HG02759 (cell line): Measurements from ENCODE around the gene DHRS7B.
"Not testable (repeated sequence)": the region's sequence is repeated elsewhere in the genome, so short reads cannot be mapped to it uniquely, and the experiment has no call there.

Experiments
- ATAC-seq: cut with Tn5 transposase; IDR thresholded peaks from one replicate; pipeline ENCODE4 v1.9.1; 2021; ENCODE audit warnings: mild to moderate bottlenecking, moderate library complexity; ENCODE audit not compliant: unreplicated experiment

The DHRS7B gene

GRCh38 chr17:21126645-21127508 lies at the start of gene DHRS7B:
DHRS7B (plus strand) TSS chr17:21126964; CDS start chr17:21126972, 8 bp downstream.
- peak; percentile 97 for ATAC-seq

- ATAC-seq: no peak
Measured at GRCh38 chr17:21077281-21077680, 49.5 kb upstream of the DHRS7B start.

- ATAC-seq: no peak
Measured at GRCh38 chr17:21078016-21078780, 48.6 kb upstream of the DHRS7B start.

- no peak for ATAC-seq
Measured at GRCh38 chr17:21079196-21079595, 47.6 kb upstream of the DHRS7B start.

- no peak for ATAC-seq
Measured at GRCh38 chr17:21082001-21082436, 44.7 kb upstream of the DHRS7B start.

GRCh38 chr17:21085280-21085679 lies 41.5 kb upstream of the DHRS7B start:
- ATAC-seq: not testable (repeated sequence)

GRCh38 chr17:21085707-21086106 lies 41.1 kb upstream of the DHRS7B start:
- no peak for ATAC-seq

GRCh38 chr17:21089145-21089544 lies 37.6 kb upstream of the DHRS7B start:
- ATAC-seq: no peak

- ATAC-seq: peak; percentile 56
Measured at GRCh38 chr17:21089933-21090901, 36.5 kb upstream of the DHRS7B start.

- ATAC-seq: no peak
Measured at GRCh38 chr17:21090902-21091618, 35.7 kb upstream of the DHRS7B start.

GRCh38 chr17:21094298-21094704 lies 32.5 kb upstream of the DHRS7B start:
- no peak for ATAC-seq

- no peak for ATAC-seq
Measured at GRCh38 chr17:21095735-21096134, 31.0 kb upstream of the DHRS7B start.

GRCh38 chr17:21096874-21097273 lies 29.9 kb upstream of the DHRS7B start:
- ATAC-seq: no peak

GRCh38 chr17:21098934-21099689 lies 27.7 kb upstream of the DHRS7B start:
- ATAC-seq: peak; percentile 96

- no peak for ATAC-seq
Measured at GRCh38 chr17:21100636-21101035, 26.1 kb upstream of the DHRS7B start.

GRCh38 chr17:21104608-21105007 lies 22.2 kb upstream of the DHRS7B start:
- ATAC-seq: no peak

GRCh38 chr17:21105064-21105894 lies 21.5 kb upstream of the DHRS7B start:
- no peak for ATAC-seq

GRCh38 chr17:21106316-21106715 lies 20.4 kb upstream of the DHRS7B start:
- ATAC-seq: no peak
